HG03354 (cell line): ENCODE measurements around the gene PSMB9.
"Not testable (repeated sequence)": the region's sequence is repeated elsewhere in the genome, so short reads cannot be mapped to it uniquely, and the experiment has no call there.

Experiments used
- ATAC-seq: cut with Tn5 transposase; IDR thresholded peaks from one replicate; pipeline ENCODE4 v1.9.1; 2021; ENCODE audit warnings: mild to moderate bottlenecking; ENCODE audit not compliant: unreplicated experiment, poor library complexity, severe bottlenecking

The PSMB9 gene

DNA sequence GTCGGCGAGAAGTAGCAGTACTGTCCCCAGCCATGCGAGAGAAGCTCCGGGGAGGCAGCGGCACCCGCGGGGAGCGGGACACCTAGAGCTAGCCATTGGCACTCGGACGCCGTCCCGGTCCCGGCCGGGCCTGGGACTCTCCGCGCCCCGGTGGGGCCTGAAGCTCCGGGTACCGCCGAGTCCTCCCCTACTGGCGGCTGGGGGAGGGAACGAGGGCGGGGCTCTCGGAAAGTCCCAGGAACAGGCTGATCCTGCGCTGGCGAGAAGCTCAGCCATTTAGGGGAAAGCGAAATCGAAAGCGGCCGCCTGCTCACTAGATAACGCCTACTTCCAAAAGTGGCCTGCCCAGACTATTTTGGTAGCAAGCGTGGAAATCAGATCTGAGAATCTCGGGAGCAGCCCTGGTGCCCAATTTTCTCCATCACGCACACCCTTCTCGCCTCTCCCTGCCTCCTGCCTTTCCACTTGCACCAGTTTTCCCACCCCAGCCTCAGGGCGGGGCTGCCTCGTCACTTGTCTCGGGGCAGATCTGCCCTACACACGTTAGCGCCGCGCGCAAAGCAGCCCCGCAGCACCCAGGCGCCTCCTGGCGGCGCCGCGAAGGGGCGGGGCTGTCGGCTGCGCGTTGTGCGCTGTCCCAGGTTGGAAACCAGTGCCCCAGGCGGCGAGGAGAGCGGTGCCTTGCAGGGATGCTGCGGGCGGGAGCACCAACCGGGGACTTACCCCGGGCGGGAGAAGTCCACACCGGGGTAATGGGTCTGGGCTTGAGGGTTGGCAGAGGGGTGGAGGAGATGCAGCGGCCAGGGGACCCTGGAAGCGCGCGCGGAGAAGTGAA lies at the start of gene PSMB9, which contains the start of gene TAP1:
TSS of gene PSMB9 (plus strand) at position 652 of the 835 bp plus-strand sequence. CDS start at position 690, 38 bp downstream.
TSS of gene TAP1 (minus strand) at position 164 of the 835 bp plus-strand sequence. CDS start at position 96, 68 bp downstream.
- ATAC-seq: peak; percentile 81

GRCh38 chr6:32805404-32805803 lies 48.6 kb upstream of the PSMB9 start:
- ATAC-seq: not testable (repeated sequence)

DNA sequence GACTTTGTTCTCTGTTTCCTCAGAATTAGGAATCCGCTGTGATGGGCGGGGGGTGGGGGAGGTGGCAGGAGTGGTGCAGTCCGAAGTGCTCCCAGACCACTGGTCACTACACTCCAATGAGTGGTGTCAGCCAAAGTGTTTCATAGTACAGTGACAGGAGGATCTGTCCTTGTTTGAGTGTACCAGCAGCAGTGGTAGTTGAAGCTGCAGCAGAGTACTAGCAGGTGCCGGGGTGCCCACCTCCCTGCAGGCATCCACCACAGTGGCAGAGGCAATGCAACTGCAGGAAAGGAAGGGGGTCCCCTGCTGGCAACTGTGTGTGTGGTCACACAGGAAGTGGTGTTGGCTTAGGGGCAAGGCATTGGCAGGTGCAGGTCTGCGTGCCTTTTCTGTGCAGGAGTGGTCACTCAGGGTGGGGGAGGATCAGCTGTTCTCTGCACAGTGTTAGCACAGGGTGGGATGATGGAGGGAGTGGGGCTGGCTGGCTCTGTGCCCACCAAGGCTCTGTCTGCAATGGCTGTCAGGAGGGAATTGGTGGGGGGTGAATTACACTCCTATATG lies 46.9 kb upstream of the PSMB9 start:
- no peak for ATAC-seq

- no peak for ATAC-seq
These were observed 44.8 kb upstream of the PSMB9 start for GRCh38 chr6:32809171-32809570.

GRCh38 chr6:32814145-32814544 lies 39.8 kb upstream of the PSMB9 start:
- ATAC-seq: no peak

DNA sequence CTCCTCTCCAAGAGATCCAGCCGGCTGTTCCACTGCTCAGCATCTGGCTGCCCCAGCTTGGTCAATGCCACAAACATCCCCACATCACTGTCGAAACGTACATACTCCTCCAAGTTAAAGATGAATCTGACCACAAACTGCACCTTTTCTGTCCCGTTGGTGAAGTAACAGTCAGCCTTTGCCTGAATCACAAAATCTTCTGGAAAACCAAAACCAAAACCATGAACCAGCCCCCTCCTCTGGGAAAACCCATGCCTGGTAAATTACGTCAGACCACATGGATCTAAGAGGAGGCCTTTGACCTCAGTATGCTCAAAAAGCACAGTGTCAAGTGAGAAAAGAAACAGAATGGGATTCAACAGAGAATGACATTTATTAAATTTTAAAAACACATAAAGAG lies 38.9 kb upstream of the PSMB9 start:
- ATAC-seq: no peak

GRCh38 chr6:32815996-32816395 lies 38.0 kb upstream of the PSMB9 start:
- peak; percentile 64 for ATAC-seq

DNA sequence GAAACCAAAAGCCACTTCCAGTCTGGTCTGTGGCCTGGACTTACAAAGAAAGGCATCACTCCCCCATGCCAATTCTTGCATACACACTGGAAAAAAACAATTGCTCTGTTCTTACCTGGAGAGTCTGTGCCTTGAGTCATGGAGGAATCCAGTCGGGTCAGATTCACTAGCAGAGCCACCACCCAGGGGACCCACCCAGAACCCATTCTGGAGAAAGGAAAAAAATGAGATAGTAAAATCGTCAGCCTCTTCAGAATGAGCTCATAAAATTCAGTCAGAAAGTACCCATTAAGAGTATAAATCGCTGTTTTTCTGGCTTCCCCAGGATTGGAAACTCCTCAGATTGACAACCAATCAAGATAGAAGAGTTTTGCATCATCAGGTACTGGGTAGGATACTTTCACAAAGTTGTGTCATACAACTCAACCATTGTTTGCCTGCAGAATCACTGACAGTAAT lies 37.2 kb upstream of the PSMB9 start, which contains the start of gene HLA-DOB:
TSS of gene HLA-DOB (minus strand) at position 257 of the 459 bp plus-strand sequence. CDS start at position 206, 51 bp downstream.
- no peak for ATAC-seq

DNA sequence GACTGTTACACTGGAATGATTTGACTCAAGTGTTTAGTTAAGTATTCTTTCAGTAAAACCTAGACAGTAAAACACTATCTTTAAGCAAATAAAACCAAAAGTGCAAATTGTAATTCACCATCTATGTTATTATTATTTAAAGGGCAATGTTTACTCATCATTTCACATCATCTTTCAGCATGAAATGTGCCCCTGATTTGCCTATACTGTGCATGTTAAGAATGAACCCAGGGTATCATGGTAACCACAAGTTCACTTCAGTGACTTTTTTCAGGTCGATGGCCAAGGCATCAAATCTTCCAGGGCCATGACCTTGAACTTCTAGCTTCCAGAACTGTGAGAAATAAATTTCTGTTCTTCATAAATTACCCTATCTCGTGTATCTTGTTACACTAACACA lies 35.1 kb upstream of the PSMB9 start:
- ATAC-seq: no peak

GRCh38 chr6:32819729-32820128 lies 34.3 kb upstream of the PSMB9 start:
- no peak for ATAC-seq

DNA sequence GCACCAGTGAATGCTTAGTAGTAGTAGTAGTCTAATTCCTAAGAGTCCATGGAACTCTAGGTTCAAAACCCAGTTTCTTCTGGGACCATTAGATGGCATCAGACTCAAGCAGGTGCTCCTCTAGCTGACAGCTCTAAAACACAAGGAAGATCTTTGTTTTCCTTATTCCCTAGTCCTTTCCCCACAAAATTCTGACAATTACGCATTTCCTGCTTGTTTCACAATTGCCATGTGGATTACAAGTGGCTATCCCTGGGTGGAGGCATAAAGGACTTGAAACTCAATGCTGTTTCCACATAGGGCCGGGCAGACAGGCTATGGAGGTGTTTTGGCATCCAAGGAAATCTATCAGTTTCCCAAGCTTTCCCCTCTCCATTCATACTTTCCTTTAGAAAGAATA lies 28.0 kb upstream of the PSMB9 start:
- no peak for ATAC-seq

- ATAC-seq: no peak
These were observed 27.0 kb upstream of the PSMB9 start for GRCh38 chr6:32827025-32827424.

GRCh38 chr6:32829495-32829894 lies 24.5 kb upstream of the PSMB9 start:
- ATAC-seq: no peak

DNA sequence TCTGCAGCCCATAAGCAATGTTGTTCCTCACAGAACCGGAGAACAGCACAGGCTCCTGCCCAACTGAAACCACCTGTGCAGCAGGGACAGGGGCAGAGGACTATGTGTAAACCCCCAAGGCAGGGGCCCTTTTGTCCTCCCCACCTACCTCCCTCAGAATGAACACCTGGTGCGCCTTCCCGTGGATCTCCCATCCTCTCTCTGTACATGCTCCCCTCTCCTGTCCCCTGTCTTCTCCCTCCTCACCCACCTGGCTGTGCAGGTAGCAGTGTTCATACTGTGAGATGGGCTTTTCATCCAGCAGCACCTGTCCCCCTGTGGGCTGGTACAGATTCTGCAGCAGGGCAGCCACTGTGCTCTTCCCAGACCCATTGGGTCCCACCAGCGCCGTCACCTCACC lies 24.0 kb upstream of the PSMB9 start:
- ATAC-seq: no peak

- ATAC-seq: no peak
These were observed 23.1 kb upstream of the PSMB9 start for GRCh38 chr6:32830936-32831335.

DNA sequence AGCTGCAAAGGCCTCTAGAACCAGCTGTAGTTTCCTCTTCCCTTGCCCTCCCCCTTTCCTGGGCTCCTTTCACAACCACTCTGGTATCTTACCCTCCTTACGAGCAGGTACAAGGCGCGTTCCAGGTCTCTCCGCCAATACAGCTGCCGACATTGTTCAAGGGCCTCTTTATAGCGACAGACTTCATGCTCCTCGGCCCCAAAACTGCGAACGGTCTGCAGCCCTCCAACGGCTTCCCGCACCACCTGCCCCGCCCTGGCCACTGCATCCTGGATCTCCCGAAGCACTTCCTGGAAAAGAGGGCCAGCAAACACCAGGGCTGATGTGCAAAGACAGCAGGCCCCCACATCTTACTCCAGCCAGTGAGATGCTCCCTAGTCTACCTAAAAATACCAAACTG lies 21.5 kb upstream of the PSMB9 start:
- no peak for ATAC-seq

DNA sequence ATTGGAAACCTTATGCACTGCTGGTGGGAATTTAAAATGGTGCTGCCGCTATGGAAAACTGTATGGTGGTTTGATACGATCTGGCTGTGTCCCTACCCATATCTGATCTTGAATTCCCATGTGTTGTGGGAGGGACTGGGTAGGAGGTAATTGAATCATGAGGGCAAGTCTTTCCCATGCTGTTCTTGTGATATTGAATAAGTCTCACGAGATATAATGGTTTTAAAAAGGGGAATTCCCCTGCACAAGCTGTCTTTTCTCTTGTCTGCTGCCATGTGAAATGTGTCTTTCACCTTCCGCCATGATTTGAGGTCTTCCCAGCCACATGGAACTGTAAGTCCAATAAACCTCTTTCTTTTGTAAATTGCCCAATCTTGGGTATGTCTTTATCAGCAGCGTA lies 20.3 kb upstream of the PSMB9 start:
- ATAC-seq: no peak

GRCh38 chr6:32835167-32835893 lies 18.7 kb upstream of the PSMB9 start:
- ATAC-seq: no peak

DNA sequence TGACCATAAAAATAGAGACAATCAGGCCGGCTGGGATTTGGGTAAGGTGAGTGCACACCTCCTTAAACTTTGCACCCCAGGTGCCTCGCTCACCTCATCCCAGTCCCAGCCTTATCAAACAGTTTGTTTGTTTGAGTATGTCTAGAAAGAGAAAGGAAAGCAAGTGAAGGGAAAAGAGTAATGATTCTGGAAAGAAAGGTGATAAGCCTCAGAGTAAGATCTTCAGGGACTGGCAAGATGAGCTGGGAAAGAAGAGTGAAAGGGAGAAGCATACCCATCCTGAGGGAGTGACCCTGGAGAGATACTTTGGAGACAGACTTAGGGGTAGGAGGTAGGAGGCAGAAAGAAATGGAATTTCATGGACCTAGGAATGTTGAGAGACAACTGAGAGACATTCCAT lies 17.1 kb upstream of the PSMB9 start:
- no peak for ATAC-seq

- no peak for ATAC-seq
These were observed 16.3 kb upstream of the PSMB9 start for GRCh38 chr6:32837651-32838113.
